Naive B cell (primary cell): ENCODE results near the gene SMARCC2. TPM values are rescaled to one million over a fixed set of nuclear protein-coding genes. Genes with fewer than 3 reads are reported as not detected.
"Not testable (repeated sequence)": the region's sequence is repeated elsewhere in the genome, so short reads cannot be mapped to it uniquely, and the experiment has no call there.

Experiments
- ATAC-seq, 2 donors: fragments of 150-1000 bp; cut with Tn5 transposase; 2 replicates each; pipeline ENCODE4 v1.10.0; 2021; ENCODE audit warnings: low read depth in 2 of 2, mild to moderate bottlenecking in 2 of 2, moderate library complexity in 2 of 2
- DNase-seq: peaks from one replicate; pipeline ENCODE4 v3.0.0; 2022
- H3K27ac Mint-ChIP-seq, 6 donors: one replicate each; pipeline ENCODE4 v1.8.0; 2020 to 2022; ENCODE audit warnings: mild to moderate bottlenecking in 6 of 6, mixed read lengths in 6 of 6, moderate library complexity in 5 of 6, inconsistent platforms in 2 of 6
- H3K27me3 Mint-ChIP-seq, 3 donors: one replicate each; pipeline ENCODE4 v1.8.0; 2021 to 2022; ENCODE audit warnings: mixed read lengths in 3 of 3, mild to moderate bottlenecking in 1 of 3
- H3K36me3 Mint-ChIP-seq, 2 donors: one replicate each; pipeline ENCODE4 v1.8.0; 2020 to 2022; ENCODE audit warnings: mixed read lengths in 2 of 2, inconsistent platforms in 1 of 2, mild to moderate bottlenecking in 1 of 2
- H3K4me1 Mint-ChIP-seq, 3 donors: one replicate each; pipeline ENCODE4 v1.8.0; 2020 to 2022; ENCODE audit warnings: mixed read lengths in 3 of 3, inconsistent platforms in 1 of 3, mild to moderate bottlenecking in 1 of 3, moderate library complexity in 1 of 3
- H3K4me3 Mint-ChIP-seq, 8 donors: one replicate each; pipeline ENCODE4 v1.8.0; 2020 to 2022; ENCODE audit warnings: mild to moderate bottlenecking in 8 of 8, mixed read lengths in 8 of 8, moderate library complexity in 8 of 8, inconsistent platforms in 2 of 8
- H3K9me3 Mint-ChIP-seq, 7 donors: one replicate each; pipeline ENCODE4 v1.8.0; 2020 to 2022; ENCODE audit warnings: mixed read lengths in 7 of 7, mild to moderate bottlenecking in 5 of 7, inconsistent platforms in 2 of 7, moderate library complexity in 1 of 7
- polyA plus RNA-seq, 6 donors: library from polyadenylated mRNA; unstranded; fragments of 300-500 nt; fragmentation: Illumina TruSeq; gene quantifications; one replicate each; pipeline ENCODE4 v1.2.3, GENCODE V29; 2021; ENCODE audit warnings: low read depth in 6 of 6

The SMARCC2 gene
- polyA plus RNA-seq, 6 donors from 2014 or later = 33.3 to 112 (median 64.8) TPM

DNA sequence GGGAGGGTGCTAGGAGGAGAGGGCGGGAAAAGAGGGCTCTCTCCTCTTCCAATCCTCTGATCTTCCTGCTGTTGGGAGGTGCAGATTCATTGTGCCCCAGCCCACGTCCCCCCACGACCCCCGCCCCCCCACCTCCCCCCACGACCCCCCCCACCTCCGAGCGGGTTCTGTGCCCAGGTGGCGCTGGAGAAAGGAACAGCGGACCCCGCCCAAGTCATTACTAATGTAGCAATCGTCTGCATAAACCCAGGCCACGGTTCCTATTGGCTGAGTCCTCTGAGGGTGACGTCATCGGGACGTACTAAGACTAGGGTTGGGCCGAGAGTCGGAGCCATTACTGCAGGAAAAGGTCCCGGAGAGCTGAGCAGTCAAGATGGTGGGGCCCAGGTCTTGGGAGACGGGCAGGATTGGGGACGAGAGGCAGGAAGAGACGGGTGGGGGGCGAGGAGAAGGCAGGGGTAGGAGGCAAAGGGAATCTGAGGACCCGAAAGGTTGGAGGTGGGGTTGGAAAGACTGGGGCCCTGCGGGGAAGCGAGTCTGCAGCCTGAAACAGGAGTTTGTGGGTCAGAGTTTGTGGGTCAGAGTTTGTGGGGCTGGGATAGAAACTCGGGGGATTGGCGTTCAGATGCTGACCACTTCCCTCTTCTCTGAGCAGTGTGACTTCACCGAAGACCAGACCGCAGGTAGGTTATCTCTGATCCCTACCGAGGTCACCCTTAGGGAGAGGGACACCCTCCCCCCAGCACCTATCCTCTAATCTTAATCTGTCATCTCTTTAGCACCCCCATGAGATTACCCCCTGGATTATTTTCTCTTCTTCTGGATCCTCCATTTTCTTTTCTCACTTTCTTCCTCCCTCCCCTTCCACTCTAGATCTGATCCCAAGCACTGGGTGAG, 31.0 kb downstream of the SMARCC2 start, which contains the start of gene MYL6:
MYL6 (plus strand) TSS at position 331 of the 897 bp plus-strand sequence; CDS start at position 374, 43 bp downstream.
- H3K27me3 Mint-ChIP-seq = no peaks in the 10 kb centered on the region
- peaks cover 48 to 58% (median 49%) of the 10 kb centered on the region in 3 donors for H3K4me1 Mint-ChIP-seq
- peak; percentile 90 for DNase-seq
- H3K36me3 Mint-ChIP-seq = peaks cover 0 to 28% of the 10 kb centered on the region in 2 donors
- peak within 1 kb of the TSS; percentile 90 to 100 (median 98) for H3K4me3 Mint-ChIP-seq
- H3K9me3 Mint-ChIP-seq = no peaks in the 10 kb centered on the region
- peak; percentile 90 to 92 for ATAC-seq
- peak within 1 kb of the TSS; percentile 98 to 100 (median 98) for H3K27ac Mint-ChIP-seq

GRCh38 chr12:56157201-56158028, 31.9 kb downstream of the SMARCC2 start:
- ATAC-seq (peak; percentile 69 to 74), DNase-seq (peak; percentile 84)
- no peaks in the 10 kb centered on the region for H3K9me3 Mint-ChIP-seq
- H3K27me3 Mint-ChIP-seq = no peaks in the 10 kb centered on the region
- H3K36me3 Mint-ChIP-seq = peaks cover 0 to 28% of the 10 kb centered on the region in 2 donors
- H3K27ac Mint-ChIP-seq = peak overlapping the region; percentile 96 to 100 (median 98)
- peak overlapping the region; percentile 90 to 100 (median 98) for H3K4me3 Mint-ChIP-seq
- peaks cover 49 to 66% (median 55%) of the 10 kb centered on the region in 3 donors for H3K4me1 Mint-ChIP-seq

DNA sequence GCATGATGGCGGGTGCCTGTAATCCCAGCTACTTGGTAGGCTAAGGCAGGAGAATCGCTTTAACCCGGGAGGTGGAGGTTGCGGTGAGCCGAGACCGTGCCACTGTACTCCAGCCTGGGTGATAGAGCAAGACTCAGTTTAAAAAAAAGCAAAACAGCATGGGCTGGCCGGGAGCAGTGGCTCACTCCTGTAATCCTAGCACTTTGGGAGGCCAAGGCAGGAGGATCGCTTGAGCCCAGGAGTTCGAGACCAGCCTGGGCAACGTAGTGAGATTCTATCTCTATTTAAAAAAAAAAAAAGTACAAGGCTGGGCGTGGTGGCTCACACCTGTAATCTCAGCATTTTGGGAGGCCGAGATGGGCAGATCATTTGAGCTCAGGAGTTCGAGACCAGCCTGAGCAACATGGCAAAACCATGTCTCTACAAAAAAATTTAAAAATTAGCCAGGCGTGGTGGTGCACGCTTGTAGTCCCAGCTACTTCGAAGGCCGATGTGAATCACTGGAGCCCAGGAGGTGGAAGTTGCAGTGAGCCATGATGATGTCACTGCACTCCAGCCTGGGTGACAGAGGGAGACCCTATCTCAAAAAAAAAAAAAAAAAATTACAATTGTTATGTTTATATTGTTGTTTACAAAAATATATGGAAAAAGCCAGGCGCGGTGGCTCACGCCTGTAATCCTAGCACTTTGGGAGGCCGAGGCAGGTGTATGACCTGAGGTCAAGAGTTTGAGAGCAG, 32.7 kb downstream of the SMARCC2 start:
- ATAC-seq, H3K9me3 Mint-ChIP-seq, H3K27me3 Mint-ChIP-seq, DNase-seq: not testable (repeated sequence)
- Mint-ChIP-seq H3K27ac (peak overlapping the region in 5 of 6 donors; percentile 96 to 100 (median 98)), H3K36me3 (peaks cover 0 to 27% of the 10 kb centered on the region in 2 donors), H3K4me1 (peaks cover 56 to 74% (median 63%) of the 10 kb centered on the region in 3 donors), H3K4me3 (peak overlapping the region; percentile 90 to 100 (median 98))

DNA sequence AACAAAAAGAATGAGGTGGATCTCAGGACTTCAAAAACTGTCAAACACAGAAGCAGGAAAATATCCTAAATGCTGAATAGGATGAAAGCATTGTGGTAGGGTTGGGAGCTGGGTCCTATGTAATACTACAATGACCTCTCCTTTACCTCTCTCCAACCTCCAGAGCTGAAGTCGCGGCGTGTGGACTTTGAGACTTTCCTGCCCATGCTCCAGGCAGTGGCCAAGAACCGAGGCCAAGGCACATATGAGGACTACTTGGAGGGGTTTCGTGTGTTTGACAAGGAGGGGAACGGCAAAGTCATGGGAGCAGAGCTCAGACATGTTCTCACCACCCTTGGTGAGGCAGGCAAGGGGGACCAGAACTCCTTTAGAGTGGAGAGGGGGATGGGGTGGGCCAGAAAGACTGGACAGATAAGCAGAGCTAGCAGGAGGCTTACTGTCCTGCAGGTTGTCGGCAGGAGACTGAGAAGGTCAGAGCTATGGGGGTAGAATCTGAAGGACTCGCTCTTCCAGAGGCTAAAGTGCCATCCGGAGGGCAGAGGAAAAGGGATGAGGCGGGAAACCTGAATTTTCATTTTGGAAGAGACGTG, 33.9 kb downstream of the SMARCC2 start:
- H3K4me1 Mint-ChIP-seq = peaks cover 48 to 72% (median 55%) of the 10 kb centered on the region in 3 donors
- H3K9me3 Mint-ChIP-seq = no peaks in the 10 kb centered on the region
- DNase-seq = no peak
- no peak for ATAC-seq
- peak overlapping the region in 4 of 6 donors; percentile 14 to 74 (median 22) for H3K27ac Mint-ChIP-seq
- no peaks in the 10 kb centered on the region for H3K27me3 Mint-ChIP-seq
- H3K36me3 Mint-ChIP-seq = peaks cover 0 to 14% of the 10 kb centered on the region in 2 donors
- H3K4me3 Mint-ChIP-seq = peak overlapping the region; percentile 48 to 100 (median 91)

- Mint-ChIP-seq H3K27ac (peak overlapping the region in 2 of 6 donors; percentile 6 to 72), H3K9me3 (no peaks in the 10 kb centered on the region), H3K4me3 (peak overlapping the region in 7 of 8 donors; percentile 56 to 99 (median 90)), H3K36me3 (peaks cover 0 to 9% of the 10 kb centered on the region in 2 donors), H3K27me3 (no peaks in the 10 kb centered on the region), H3K4me1 (peaks cover 43 to 67% (median 50%) of the 10 kb centered on the region in 3 donors)
- DNase-seq = no peak
- no peak for ATAC-seq
Observed at GRCh38 chr12:56154818-56155217, 34.5 kb downstream of the SMARCC2 start.

DNA sequence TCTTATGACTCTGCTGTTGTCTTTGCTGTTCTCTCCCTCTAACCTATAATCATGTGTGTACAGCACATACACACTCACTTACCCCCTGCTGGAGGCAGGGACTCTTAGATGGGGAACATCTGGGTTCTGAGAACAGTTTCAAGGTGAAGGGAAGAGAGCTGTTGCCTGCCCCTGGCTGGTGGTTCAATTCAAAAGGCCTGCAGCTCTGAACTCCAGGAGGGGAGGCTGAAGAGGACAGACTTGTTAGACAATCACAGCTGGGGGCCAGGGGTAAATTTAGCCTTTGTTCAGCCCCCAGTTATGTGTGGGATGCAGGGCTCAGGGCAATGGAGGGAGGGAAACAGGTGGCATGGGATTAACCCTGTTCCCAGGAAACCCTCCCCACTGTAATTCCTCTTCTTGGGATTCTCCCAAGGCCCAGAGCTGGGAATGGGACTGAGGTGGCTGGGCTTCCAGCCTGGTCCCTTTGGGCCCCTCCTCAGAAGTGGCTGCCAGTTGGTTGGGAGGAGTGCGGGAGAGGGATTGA, 35.0 kb downstream of the SMARCC2 start:
- DNase-seq (no peak), ATAC-seq (no peak)
- Mint-ChIP-seq H3K4me3 (peak overlapping the region in 6 of 8 donors; percentile 49 to 98 (median 80)), H3K4me1 (peaks cover 38 to 62% (median 45%) of the 10 kb centered on the region in 3 donors), H3K36me3 (peaks cover 0 to 8% of the 10 kb centered on the region in 2 donors), H3K27ac (peak overlapping the region in 1 of 6 donors; percentile 42), H3K9me3 (no peaks in the 10 kb centered on the region), H3K27me3 (no peaks in the 10 kb centered on the region)

GRCh38 chr12:56153678-56154065, 35.6 kb downstream of the SMARCC2 start:
- Mint-ChIP-seq H3K4me3 (peak overlapping the region; percentile 42 to 97 (median 88)), H3K9me3 (no peaks in the 10 kb centered on the region), H3K4me1 (peaks cover 31 to 55% (median 38%) of the 10 kb centered on the region in 3 donors), H3K27ac (peak overlapping the region in 1 of 6 donors; percentile 30), H3K36me3 (peaks cover 0 to 8% of the 10 kb centered on the region in 2 donors), H3K27me3 (no peaks in the 10 kb centered on the region)
- DNase-seq (no peak), ATAC-seq (no peak)

- Mint-ChIP-seq H3K4me3 (peak overlapping the region; percentile 81 to 97 (median 92)), H3K9me3 (no peaks in the 10 kb centered on the region), H3K36me3 (peaks cover 0 to 2% of the 10 kb centered on the region in 2 donors), H3K4me1 (peaks cover 26 to 50% (median 37%) of the 10 kb centered on the region in 3 donors), H3K27ac (peak overlapping the region in 5 of 6 donors; percentile 53 to 97 (median 95)), H3K27me3 (no peaks in the 10 kb centered on the region)
- no peak for ATAC-seq
- DNase-seq = no peak
Observed at GRCh38 chr12:56152756-56153677, 36.3 kb downstream of the SMARCC2 start.

GRCh38 chr12:56152132-56152755, 37.0 kb downstream of the SMARCC2 start, which contains the start of gene MYL6B:
Gene MYL6B, plus strand, starts transcription at chr12:56152587. Its CDS starts 1,332 bp downstream, at chr12:56153919.
- peak; percentile 89 to 92 for ATAC-seq
- H3K27ac Mint-ChIP-seq = peak within 1 kb of the TSS; percentile 88 to 97 (median 96)
- H3K27me3 Mint-ChIP-seq = no peaks in the 10 kb centered on the region
- no peaks in the 10 kb centered on the region for H3K9me3 Mint-ChIP-seq
- DNase-seq = peak; percentile 84
- H3K36me3 Mint-ChIP-seq = no peaks in the 10 kb centered on the region
- H3K4me3 Mint-ChIP-seq = peak within 1 kb of the TSS; percentile 85 to 97 (median 94)
- H3K4me1 Mint-ChIP-seq = peaks cover 20 to 46% (median 32%) of the 10 kb centered on the region in 3 donors

DNA sequence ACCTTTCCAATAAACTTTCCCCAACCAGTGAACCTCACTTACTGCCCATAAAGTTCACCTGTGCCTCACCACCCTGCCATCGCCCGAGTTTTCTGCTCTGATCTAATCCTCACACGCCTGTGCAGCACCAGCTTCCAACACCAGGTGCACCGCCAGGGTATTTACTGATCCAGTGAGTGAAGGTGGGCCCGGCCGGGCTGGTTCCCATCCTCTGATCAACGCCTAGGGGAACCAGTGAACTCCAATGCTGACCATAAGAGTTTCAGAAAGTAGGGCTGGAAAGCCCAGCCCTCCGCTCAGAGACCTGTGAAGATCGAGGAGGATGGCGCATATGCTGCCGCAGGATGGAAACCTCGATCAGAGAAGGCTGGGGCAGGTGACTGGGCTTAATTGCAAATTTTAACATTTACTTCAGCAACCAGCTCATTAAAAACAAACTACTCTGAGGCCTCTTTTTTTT, 37.6 kb downstream of the SMARCC2 start:
- DNase-seq = peak; percentile 35

More for the DNA sequence above, 37.6 kb downstream of the SMARCC2 start:
- Mint-ChIP-seq H3K27me3 (no peaks in the 10 kb centered on the region), H3K36me3 (no peaks in the 10 kb centered on the region), H3K4me1 (peaks cover 18 to 42% (median 28%) of the 10 kb centered on the region in 3 donors), H3K9me3 (no peaks in the 10 kb centered on the region), H3K4me3 (peak overlapping the region; percentile 85 to 97 (median 94)), H3K27ac (peak overlapping the region; percentile 88 to 97 (median 96))
- peak; percentile 66 to 74 for ATAC-seq
